Femur (tissue), 1 donor: ENCODE results near the gene TGDS.

Experiments
- DNase-seq: peaks from one replicate; pipeline ENCODE4 v3.0.0-alpha.2; 2017

The TGDS gene

GRCh38 chr13:94599877-94600276 lies 3.9 kb upstream of the TGDS start:
- DNase-seq: no peak

- no peak for DNase-seq
Measured at GRCh38 chr13:94598281-94598680, 2.3 kb upstream of the TGDS start.

- DNase-seq: peak; percentile 22
Measured at GRCh38 chr13:94596575-94596971, 621 bp upstream of the TGDS start.

GRCh38 chr13:94595001-94595949 lies 677 bp downstream of the TGDS start:
- no peak for DNase-seq

- no peak for DNase-seq
Measured at GRCh38 chr13:94590744-94591143, 5.2 kb downstream of the TGDS start.

GRCh38 chr13:94588541-94588940 lies 7.4 kb downstream of the TGDS start:
- DNase-seq: no peak

GRCh38 chr13:94586371-94586770 lies 9.6 kb downstream of the TGDS start:
- DNase-seq: no peak

GRCh38 chr13:94585543-94586101 lies 10.3 kb downstream of the TGDS start:
- DNase-seq: no peak

- no peak for DNase-seq
Measured at GRCh38 chr13:94583926-94584325, 12.0 kb downstream of the TGDS start.

- no peak for DNase-seq
Measured at GRCh38 chr13:94579063-94579462, 16.9 kb downstream of the TGDS start.

- no peak for DNase-seq
Measured at GRCh38 chr13:94569615-94570014, 26.3 kb downstream of the TGDS start.

- no peak for DNase-seq
Measured at GRCh38 chr13:94568443-94568842, 27.5 kb downstream of the TGDS start.

- DNase-seq: no peak
Measured at GRCh38 chr13:94567581-94567980, 28.4 kb downstream of the TGDS start.

- DNase-seq: no peak
Measured at GRCh38 chr13:94561126-94561525, 34.8 kb downstream of the TGDS start.

GRCh38 chr13:94560116-94560515 lies 35.8 kb downstream of the TGDS start:
- DNase-seq: no peak

GRCh38 chr13:94559222-94559795 lies 36.6 kb downstream of the TGDS start:
- DNase-seq: no peak

GRCh38 chr13:94558716-94559115 lies 37.2 kb downstream of the TGDS start:
- DNase-seq: no peak

GRCh38 chr13:94557684-94558235 lies 38.2 kb downstream of the TGDS start:
- peak; percentile 56 for DNase-seq

- no peak for DNase-seq
Measured at GRCh38 chr13:94556621-94557020, 39.3 kb downstream of the TGDS start.

- DNase-seq: no peak
Measured at GRCh38 chr13:94556041-94556440, 39.9 kb downstream of the TGDS start.

GRCh38 chr13:94553766-94554165 lies 42.2 kb downstream of the TGDS start:
- no peak for DNase-seq

GRCh38 chr13:94552095-94552494 lies 43.9 kb downstream of the TGDS start:
- no peak for DNase-seq

GRCh38 chr13:94550062-94550738 lies 45.8 kb downstream of the TGDS start:
- DNase-seq: no peak
